Fibroblast of lung (primary cell): ENCODE results near the gene ADARB1. TPM values are rescaled to one million over a fixed set of nuclear protein-coding genes. Genes with fewer than 3 reads are reported as not detected.

Experiments
- DNase-seq, 2 donors: peaks; one replicate each; pipeline versions ENCODE4 v3.0.0 to v3.0.0-alpha.2; 2010; ENCODE audit warnings: low read depth in 2 of 2
- H2AFZ ChIP-seq: 2 replicates; pipeline ENCODE4 v1.5.1; 2012; ENCODE audit warnings: low read length, control low read depth, inconsistent platforms
- H3K27ac ChIP-seq: 2 replicates; pipeline ENCODE4 v1.5.1; 2011; ENCODE audit warnings: low read length, control low read depth; ENCODE audit not compliant: insufficient read depth
- H3K27me3 ChIP-seq: 2 replicates; pipeline ENCODE4 v1.5.1; 2011; ENCODE audit warnings: mild to moderate bottlenecking, low read length; ENCODE audit not compliant: control insufficient read depth, insufficient read depth
- H3K36me3 ChIP-seq: 2 replicates; pipeline ENCODE4 v1.5.1; 2011; ENCODE audit warnings: low read length; ENCODE audit not compliant: control insufficient read depth, insufficient read depth
- H3K4me1 ChIP-seq: 2 replicates; pipeline ENCODE4 v1.5.1; 2011; ENCODE audit warnings: low read length; ENCODE audit not compliant: control insufficient read depth, insufficient read depth; ENCODE audit errors: extremely low read depth
- H3K4me2 ChIP-seq: 2 replicates; pipeline ENCODE4 v1.5.1; 2011; ENCODE audit warnings: low read length, control low read depth; ENCODE audit not compliant: insufficient read depth; ENCODE audit errors: extremely low read depth
- H3K4me3 ChIP-seq, 4 experiments: fragments of 200-600 bp in 1 of 4; sonication (generic) in 1 of 4; replicated peaks in 1 of 4; 2 replicates each; pipeline ENCODE4 v1.5.1; 2011 to 2016; ENCODE audit warnings: low read length in 4 of 4, low read depth in 3 of 4, mild to moderate bottlenecking in 3 of 4, control low read depth in 2 of 4, inconsistent platforms in 1 of 4, mixed read lengths in 1 of 4; ENCODE audit not compliant: insufficient read depth in 1 of 4; ENCODE audit errors: control extremely low read depth in 1 of 4
- H3K79me2 ChIP-seq: 2 replicates; pipeline ENCODE4 v1.5.1; 2012; ENCODE audit warnings: mild to moderate bottlenecking, low read length, inconsistent platforms; ENCODE audit not compliant: control insufficient read depth, insufficient read depth
- H3K9ac ChIP-seq: 2 replicates; pipeline ENCODE4 v1.5.1; 2011; ENCODE audit warnings: mild to moderate bottlenecking, low read length, control low read depth; ENCODE audit not compliant: insufficient read depth
- H3K9me3 ChIP-seq: 2 replicates; pipeline ENCODE4 v1.5.1; 2012; ENCODE audit warnings: low read depth, low read length; ENCODE audit not compliant: control insufficient read depth, insufficient read depth
- H4K20me1 ChIP-seq: 2 replicates; pipeline ENCODE4 v1.5.1; 2011; ENCODE audit warnings: low read length; ENCODE audit not compliant: control insufficient read depth, insufficient read depth; ENCODE audit errors: extremely low read depth
- CTCF ChIP-seq, 2 donors: IDR thresholded peaks in 1 of 2; conservative IDR thresholded peaks in 1 of 2; 1 replicate in 1 of 2; 2 replicates in 1 of 2; pipeline ENCODE4 v1.5.1; 2011 to 2012; ENCODE audit warnings: low read length in 2 of 2, control low read depth in 1 of 2, inconsistent platforms in 1 of 2, low read depth in 1 of 2, mild to moderate bottlenecking in 1 of 2
- EZH2 ChIP-seq: IDR thresholded peaks from 2 replicates; pipeline ENCODE4 v1.5.1; 2012; ENCODE audit warnings: low read length, control low read depth, mild to moderate bottlenecking; ENCODE audit errors: missing control alignments
- polyA plus RNA-seq, 2 donors: library from polyadenylated mRNA; depleted of rRNA in 1 of 2; stranded (reverse) in 1 of 2; unstranded in 1 of 2; fragments of >200 nt; gene quantifications; 2 replicates each; pipeline ENCODE4 v1.2.1, GENCODE V29; 2011 to 2012; ENCODE audit warnings: missing spikeins in 1 of 2
- total RNA-seq: library from RNA; depleted of rRNA; stranded (reverse); fragments of >200 nt; gene quantifications from 2 replicates; pipeline ENCODE4 v1.2.1, GENCODE V29; 2014

Gene ADARB1
- total and polyA plus RNA-seq, 2 donors (not counting 1 experiment from before 2014, with no cell fraction given): 20.2 to 25.3 TPM

GRCh38 chr21:45210461-45210983, 136.1 kb downstream of the ADARB1 start:
- TF ChIP-seq EZH2 (no peak), CTCF (conservative IDR thresholded peaks at IDR 0.05 in 1 of 2, IDR thresholded peaks at IDR 0.05 in 1 of 2; ENCODE audit: low read depth in 1 of 2, low read length in 2 of 2) (no peak)
- H3K9ac ChIP-seq: no peak overlapping the region

GRCh38 chr21:45211661-45212060, 137.3 kb downstream of the ADARB1 start:
- Histone ChIP-seq H3K79me2 (no peaks in the 10 kb centered on the region), H3K4me3 (no peak overlapping the region), H3K27ac (no peak overlapping the region), H3K9ac (no peak overlapping the region), H3K4me1 (no peaks in the 10 kb centered on the region), H3K9me3 (no peaks in the 10 kb centered on the region), H4K20me1 (no peaks in the 10 kb centered on the region), H3K36me3 (no peaks in the 10 kb centered on the region), H3K4me2 (no peak overlapping the region), H3K27me3 (no peaks in the 10 kb centered on the region), H2AFZ (no peak overlapping the region)
- no peak for DNase-seq
- TF ChIP-seq CTCF (conservative IDR thresholded peaks at IDR 0.05 in 1 of 2, IDR thresholded peaks at IDR 0.05 in 1 of 2; ENCODE audit: low read depth in 1 of 2, low read length in 2 of 2) (no peak), EZH2 (no peak)

More at GRCh38 chr21:45210461-45210983, 136.1 kb downstream of the ADARB1 start:
- Histone ChIP-seq H3K27me3 (no peaks in the 10 kb centered on the region), H3K9me3 (no peaks in the 10 kb centered on the region), H3K36me3 (no peaks in the 10 kb centered on the region), H3K79me2 (no peaks in the 10 kb centered on the region), H3K4me1 (no peaks in the 10 kb centered on the region), H3K4me2 (no peak overlapping the region), H3K4me3 (no peak overlapping the region), H3K27ac (no peak overlapping the region), H4K20me1 (no peaks in the 10 kb centered on the region), H2AFZ (no peak overlapping the region)
- no peak for DNase-seq

GRCh38 chr21:45213392-45213791, 139.0 kb downstream of the ADARB1 start:
- Histone ChIP-seq H3K79me2 (no peaks in the 10 kb centered on the region), H3K36me3 (no peaks in the 10 kb centered on the region), H3K4me1 (no peaks in the 10 kb centered on the region), H3K4me3 (no peak overlapping the region), H2AFZ (no peak overlapping the region), H3K9me3 (no peaks in the 10 kb centered on the region), H4K20me1 (no peaks in the 10 kb centered on the region), H3K27ac (no peak overlapping the region), H3K4me2 (no peak overlapping the region), H3K9ac (no peak overlapping the region), H3K27me3 (no peaks in the 10 kb centered on the region)
- TF ChIP-seq CTCF (conservative IDR thresholded peaks at IDR 0.05 in 1 of 2, IDR thresholded peaks at IDR 0.05 in 1 of 2; ENCODE audit: low read depth in 1 of 2, low read length in 2 of 2) (no peak), EZH2 (no peak)
- no peak for DNase-seq
